Activated CD4-positive, alpha-beta T cell treated with anti-CD3 and anti-CD28 coated beads, Interleukin-2, Interleukin-6, amounts not matched to agents 100 ng/mL and 50 ng/mL, durations not matched to agents 16 hours and 8 hours (primary cell): Measurements from ENCODE around the gene MYO15A.

ENCODE experiments used
- DNase-seq: peaks from one replicate; pipeline ENCODE4 v3.0.0-alpha.2; 2020

Gene MYO15A, protein sequence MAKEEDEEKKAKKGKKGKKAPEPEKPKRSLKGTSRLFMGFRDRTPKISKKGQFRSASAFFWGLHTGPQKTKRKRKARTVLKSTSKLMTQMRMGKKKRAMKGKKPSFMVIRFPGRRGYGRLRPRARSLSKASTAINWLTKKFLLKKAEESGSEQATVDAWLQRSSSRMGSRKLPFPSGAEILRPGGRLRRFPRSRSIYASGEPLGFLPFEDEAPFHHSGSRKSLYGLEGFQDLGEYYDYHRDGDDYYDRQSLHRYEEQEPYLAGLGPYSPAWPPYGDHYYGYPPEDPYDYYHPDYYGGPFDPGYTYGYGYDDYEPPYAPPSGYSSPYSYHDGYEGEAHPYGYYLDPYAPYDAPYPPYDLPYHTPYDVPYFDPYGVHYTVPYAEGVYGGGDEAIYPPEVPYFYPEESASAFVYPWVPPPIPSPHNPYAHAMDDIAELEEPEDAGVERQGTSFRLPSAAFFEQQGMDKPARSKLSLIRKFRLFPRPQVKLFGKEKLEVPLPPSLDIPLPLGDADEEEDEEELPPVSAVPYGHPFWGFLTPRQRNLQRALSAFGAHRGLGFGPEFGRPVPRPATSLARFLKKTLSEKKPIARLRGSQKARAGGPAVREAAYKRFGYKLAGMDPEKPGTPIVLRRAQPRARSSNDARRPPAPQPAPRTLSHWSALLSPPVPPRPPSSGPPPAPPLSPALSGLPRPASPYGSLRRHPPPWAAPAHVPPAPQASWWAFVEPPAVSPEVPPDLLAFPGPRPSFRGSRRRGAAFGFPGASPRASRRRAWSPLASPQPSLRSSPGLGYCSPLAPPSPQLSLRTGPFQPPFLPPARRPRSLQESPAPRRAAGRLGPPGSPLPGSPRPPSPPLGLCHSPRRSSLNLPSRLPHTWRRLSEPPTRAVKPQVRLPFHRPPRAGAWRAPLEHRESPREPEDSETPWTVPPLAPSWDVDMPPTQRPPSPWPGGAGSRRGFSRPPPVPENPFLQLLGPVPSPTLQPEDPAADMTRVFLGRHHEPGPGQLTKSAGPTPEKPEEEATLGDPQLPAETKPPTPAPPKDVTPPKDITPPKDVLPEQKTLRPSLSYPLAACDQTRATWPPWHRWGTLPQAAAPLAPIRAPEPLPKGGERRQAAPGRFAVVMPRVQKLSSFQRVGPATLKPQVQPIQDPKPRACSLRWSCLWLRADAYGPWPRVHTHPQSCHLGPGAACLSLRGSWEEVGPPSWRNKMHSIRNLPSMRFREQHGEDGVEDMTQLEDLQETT (N-terminal part only)

GRCh38 chr17:18108401-18109312 lies at the start of gene MYO15A:
MYO15A (plus strand) TSS chr17:18108756; CDS start chr17:18118801, 10,045 bp downstream.
- no peak for DNase-seq

DNA sequence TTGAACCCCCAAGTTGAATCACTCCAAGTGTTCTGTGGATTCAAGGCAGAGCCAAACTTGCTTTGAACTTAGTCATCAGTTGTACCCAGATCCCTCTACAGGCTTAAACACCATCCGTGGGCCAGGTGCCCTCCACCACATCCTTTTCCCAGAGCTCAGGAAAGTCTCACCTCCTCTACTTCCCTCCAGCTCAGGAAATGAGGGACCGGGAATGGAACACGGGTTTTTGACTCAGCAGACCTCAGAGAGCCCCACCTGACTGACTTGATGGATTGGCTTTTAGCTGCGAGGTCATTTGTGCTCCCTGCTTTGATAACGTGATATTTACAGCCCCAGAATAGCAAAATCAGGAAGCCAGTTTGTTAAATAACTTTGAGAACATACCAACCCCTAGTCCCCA lies 49.3 kb upstream of the MYO15A start:
- DNase-seq: no peak

DNA sequence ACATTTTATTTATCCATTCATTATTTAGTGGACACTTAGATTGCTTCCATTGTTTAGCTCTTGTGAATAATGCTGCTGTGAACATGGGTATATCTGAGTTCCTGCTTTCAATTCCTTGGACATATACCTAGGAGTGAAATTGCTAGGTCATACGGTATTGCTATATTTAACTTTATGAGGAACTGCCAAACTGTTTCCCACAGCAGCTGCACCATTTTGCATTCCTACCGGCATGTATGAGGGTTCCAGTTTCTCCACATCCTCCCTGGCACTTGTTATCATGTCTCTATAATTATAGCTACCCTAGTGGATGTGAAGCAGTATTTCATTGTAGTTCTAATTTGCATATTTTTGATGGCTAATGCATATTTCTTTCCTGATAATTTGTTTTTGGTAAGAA lies 44.5 kb upstream of the MYO15A start:
- DNase-seq: no peak

GRCh38 chr17:18065546-18065945 lies 43.0 kb upstream of the MYO15A start:
- no peak for DNase-seq

DNA sequence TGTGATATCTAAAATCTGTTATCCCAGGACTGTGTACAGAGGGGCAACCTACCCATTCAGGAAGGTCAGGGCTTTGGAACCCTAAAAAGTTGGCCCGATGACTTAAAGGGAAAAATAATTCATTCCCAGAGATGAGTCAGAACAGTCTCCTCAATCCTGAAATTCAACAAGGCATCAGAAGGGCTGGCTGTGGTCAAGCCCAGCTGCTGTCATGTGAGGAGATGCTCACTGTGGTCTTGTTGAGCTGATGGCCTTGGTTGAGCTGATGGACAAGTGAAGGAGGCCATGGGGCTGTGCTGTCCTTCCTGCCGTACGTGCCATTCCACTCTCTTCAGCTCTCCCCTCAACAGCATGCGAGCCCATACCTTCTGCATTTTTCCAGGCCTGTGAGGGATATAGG lies 41.7 kb upstream of the MYO15A start:
- DNase-seq: no peak

DNA sequence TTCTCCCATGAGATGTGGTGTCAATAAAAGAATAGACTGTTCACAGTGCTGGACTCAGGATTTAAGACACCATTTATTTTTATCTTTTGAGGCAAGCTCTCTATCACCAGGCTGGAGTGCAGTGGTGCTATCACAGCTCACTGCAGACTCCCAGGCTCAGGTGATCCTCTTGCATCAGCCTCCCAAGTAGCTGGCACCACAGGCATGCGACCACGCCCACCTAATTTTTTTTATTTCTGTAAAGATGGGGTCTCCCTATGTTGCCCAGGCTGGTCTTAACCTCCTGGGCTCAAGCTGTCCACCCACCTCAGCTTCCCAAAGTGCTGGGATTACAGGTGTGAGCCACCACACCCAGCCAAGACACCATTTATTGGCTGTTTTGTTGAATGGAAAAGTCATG lies 39.5 kb upstream of the MYO15A start:
- no peak for DNase-seq

DNA sequence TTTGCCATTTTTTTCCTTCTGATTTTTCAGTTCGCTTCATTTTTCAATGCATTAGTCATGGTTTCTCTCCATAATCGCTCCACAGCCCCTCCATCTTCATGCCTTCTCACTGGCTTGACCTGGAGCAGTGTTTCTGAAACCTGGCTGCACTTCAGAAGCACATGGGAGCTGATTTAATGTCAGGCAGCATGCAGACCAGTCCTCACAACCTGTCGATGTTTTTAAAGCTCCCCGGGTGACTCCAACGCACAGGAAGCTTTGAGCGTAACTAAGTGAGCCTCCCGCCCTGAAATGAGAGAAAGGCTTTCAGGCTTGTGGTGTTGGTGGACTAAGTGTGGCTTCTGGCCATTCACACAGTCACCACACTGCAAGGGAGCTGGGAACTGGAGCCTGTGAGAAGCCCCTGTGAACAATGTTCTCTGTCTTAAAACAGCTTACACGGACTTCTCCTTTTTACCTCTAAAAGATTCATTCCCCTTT lies 37.7 kb upstream of the MYO15A start:
- DNase-seq: peak; percentile 9

GRCh38 chr17:18071751-18072150 lies 36.8 kb upstream of the MYO15A start:
- DNase-seq: no peak

DNA sequence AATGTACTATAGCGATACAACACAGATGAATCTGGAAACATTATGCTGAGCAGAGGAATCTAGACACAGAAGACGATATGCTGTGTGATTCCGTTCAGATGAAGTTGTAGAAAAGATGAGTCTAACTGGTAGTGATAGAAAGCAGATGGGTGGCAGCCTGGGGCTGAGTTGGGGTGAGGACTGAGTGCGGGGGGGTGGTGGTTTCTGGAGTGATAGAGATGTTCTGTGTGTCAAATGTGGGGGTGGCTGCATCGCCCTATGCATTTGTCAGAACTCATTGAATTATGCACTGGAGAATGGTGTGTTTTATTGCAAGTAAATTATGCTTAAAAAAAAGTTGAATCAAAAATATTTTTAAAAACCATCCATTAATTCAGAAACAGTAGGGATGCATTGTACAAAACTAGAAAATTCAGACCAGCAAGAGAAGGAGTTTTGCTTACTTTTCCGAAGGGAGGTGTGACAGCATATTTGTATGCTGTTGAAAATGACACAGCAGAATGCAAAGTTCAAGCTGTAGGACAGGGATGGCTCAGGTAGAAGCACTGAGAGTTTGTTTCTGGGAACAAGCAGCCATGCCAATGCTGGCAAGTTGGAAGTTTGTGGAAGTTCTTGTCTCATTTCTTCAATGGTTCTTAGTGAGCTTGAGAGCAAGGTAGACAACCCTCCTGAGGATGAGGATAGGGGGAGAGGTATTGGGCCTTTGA lies 33.8 kb upstream of the MYO15A start:
- no peak for DNase-seq

- no peak for DNase-seq
Measured at GRCh38 chr17:18076936-18077335, 31.6 kb upstream of the MYO15A start.

DNA sequence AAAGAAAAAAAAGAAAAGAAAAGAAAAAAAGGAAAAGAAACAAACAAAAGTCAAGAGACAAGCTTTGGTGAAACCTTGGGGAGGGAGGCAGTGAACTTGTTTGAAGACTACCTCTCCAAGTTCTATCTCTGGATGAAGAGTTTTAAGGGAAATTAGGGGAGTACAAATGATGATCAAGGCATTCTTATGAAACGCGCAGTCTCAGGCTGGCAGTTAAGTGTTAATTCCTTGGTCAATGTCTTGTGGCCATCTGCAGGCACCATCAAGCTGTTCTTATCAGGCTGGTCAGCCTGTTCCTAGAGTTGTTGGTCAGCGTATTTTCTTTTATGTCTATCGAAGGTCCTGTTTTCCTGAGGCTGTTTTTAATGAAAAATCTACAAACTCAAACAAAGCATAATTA lies 29.0 kb upstream of the MYO15A start:
- DNase-seq: no peak

DNA sequence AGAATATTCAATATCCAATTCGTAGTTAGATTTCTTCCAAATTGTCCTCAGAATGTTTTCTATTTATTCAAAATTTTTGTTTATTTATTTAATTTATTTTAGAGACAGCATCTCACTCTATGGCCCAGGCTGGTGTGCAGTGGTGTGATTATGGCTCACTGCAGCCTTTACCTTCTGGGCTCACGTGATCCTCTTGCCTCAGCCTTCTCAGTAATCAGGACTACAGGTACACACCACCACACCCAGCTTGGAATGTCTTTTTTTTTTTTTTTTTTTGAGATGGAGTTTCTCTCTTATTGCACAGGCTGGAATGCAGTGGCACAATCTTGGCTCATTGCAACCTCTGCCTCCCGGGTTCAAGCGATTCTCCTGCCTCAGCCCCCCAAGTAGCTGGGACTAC lies 24.3 kb upstream of the MYO15A start:
- no peak for DNase-seq

DNA sequence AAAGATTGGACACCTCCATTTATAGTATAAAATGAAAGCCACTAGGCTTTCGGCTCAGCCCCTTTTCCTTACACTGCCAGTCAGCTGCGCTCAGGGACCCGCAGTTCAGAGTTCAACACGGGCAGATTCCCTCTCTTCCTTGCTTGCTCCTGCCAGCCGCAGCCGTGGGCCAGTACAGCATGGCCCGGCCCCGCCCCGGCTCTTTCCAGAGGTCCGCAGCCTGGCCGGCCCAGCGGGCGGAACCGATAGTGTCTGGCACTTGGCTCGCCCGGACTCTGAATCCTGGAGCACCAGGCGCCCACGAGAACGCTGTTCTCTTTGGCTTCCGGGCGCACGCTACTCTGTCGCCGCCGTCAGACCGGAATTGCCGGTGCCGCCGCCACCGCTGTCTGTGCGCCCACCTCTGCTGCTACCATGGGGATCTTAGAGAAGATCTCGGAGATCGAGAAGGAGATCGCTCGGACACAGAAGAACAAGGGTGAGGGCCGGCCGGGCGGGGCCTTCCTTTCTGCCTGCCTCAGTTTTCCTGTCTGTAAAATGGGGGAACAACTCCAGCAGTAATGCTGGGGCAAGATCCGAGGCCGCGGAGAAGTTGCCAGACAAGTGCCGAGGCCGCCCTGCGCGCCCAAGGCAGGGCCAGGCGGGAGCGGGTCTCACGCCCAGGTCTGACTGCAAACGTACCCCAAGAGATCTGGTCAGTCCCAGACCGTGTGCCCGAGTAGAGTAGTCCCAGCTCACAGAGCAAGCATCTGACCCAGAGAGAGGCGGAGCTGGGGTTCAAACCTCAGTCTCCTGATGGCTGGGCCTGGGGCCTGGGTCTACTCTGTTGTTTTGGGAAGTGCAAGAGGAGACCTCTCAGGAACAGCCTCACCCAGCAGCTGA lies 20.7 kb upstream of the MYO15A start, which contains the start of gene DRG2:
DRG2 (plus strand) TSS at position 339 of the 882 bp plus-strand sequence; CDS start at position 415, 76 bp downstream.
- DNase-seq: peak; percentile 93

DNA sequence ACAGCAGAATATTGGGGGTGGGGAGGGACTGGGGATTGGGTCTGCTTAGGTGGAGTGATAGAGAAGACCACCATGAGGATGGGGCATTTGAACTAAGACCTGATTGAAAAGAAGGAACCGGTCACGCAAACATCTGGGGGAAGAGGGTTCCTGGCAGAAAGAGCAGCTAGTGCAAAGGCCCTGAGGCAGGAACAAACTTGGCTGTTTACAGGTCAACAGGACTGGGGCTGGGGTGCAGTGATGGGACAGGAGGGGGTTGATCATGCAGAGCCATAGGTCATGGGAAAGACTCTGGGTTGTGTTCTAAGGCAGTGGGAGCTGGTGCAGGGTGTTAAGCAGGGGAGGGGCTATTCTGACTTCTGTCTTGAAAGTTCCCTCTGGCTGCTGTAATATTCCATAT lies 18.9 kb upstream of the MYO15A start:
- no peak for DNase-seq

GRCh38 chr17:18093616-18094408 lies 14.7 kb upstream of the MYO15A start:
- peak; percentile 20 for DNase-seq

DNA sequence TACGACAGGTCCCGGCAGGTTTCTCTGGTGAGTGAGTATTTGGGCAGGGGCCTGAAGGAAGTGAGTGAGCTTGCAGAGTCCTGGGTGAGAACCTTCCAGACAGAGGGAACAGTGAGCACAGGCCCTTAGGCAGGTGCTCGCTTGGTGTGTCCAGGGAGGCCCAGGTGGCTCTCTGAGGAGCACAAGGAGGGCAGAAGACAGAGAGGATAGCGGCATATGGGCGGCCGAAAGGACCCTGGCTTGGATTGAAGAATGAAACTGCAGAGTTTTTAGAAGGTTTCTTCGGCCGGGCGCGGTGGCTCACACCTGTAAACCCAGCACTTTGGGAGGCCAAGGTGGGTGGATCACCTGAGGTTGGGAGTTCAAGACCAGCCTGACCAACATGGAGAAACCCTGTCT lies 14.1 kb upstream of the MYO15A start:
- DNase-seq: no peak

GRCh38 chr17:18099516-18099915 lies 9.0 kb upstream of the MYO15A start:
- no peak for DNase-seq

- DNase-seq: no peak
Measured at GRCh38 chr17:18100616-18101015, 7.9 kb upstream of the MYO15A start.

DNA sequence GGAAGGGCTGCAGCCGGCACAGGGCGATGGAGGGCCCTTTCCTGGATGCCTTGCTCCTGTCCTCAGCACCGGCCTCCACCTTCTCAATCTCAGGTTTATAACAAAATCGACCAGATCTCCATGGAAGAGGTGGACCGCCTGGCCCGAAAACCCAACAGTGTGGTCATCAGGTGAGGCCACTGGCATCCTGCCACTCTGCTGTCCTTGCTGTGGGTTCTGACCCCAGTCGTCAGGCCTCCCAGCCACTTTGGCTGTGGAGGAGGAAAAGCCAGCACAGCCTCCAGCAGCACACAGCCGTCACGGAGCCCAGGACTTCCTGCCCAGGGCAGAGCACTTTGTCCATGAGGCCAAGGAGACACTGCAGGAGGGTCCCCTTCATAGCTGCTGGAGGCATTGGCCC lies 6.7 kb upstream of the MYO15A start:
- no peak for DNase-seq
